GM19324 (cell line): ENCODE measurements around the gene ITIH3.

Experiments
- ATAC-seq: cut with Tn5 transposase; IDR thresholded peaks from one replicate; pipeline ENCODE4 v1.9.1; 2021; ENCODE audit warnings: mild to moderate bottlenecking, moderate library complexity; ENCODE audit not compliant: unreplicated experiment, low FRiP score

Gene ITIH3

GRCh38 chr3:52819936-52820335, 25.3 kb downstream of the ITIH3 start:
- no peak for ATAC-seq

- ATAC-seq = no peak
These were observed 26.1 kb downstream of the ITIH3 start for GRCh38 chr3:52820736-52821135.

GRCh38 chr3:52822363-52822762, 27.8 kb downstream of the ITIH3 start:
- ATAC-seq = no peak

- ATAC-seq = no peak
These were observed 29.4 kb downstream of the ITIH3 start for GRCh38 chr3:52824037-52824436.

- no peak for ATAC-seq
These were observed 32.8 kb downstream of the ITIH3 start for GRCh38 chr3:52827441-52827840.

GRCh38 chr3:52827866-52828376, 33.3 kb downstream of the ITIH3 start:
- ATAC-seq = no peak

- ATAC-seq = no peak
These were observed 34.9 kb downstream of the ITIH3 start for GRCh38 chr3:52829482-52829881.

- no peak for ATAC-seq
These were observed 35.4 kb downstream of the ITIH3 start for GRCh38 chr3:52829906-52830463.

GRCh38 chr3:52830535-52831258, 36.1 kb downstream of the ITIH3 start, which contains the start of gene ITIH4:
Gene ITIH4, minus strand, starts transcription at chr3:52830672. Its CDS starts 30 bp downstream, at chr3:52830642.
- no peak for ATAC-seq

- ATAC-seq = no peak
These were observed 37.1 kb downstream of the ITIH3 start for GRCh38 chr3:52831500-52832301.

GRCh38 chr3:52833202-52833601, 38.6 kb downstream of the ITIH3 start:
- ATAC-seq = no peak

GRCh38 chr3:52834871-52835501, 40.4 kb downstream of the ITIH3 start, which contains the start of gene MUSTN1:
Gene MUSTN1, minus strand, starts transcription at chr3:52835019. Its CDS starts 71 bp downstream, at chr3:52834948.
- no peak for ATAC-seq

GRCh38 chr3:52835766-52836470, 41.3 kb downstream of the ITIH3 start:
- ATAC-seq = no peak

GRCh38 chr3:52836471-52836845, 41.9 kb downstream of the ITIH3 start:
- no peak for ATAC-seq

- no peak for ATAC-seq
These were observed 42.4 kb downstream of the ITIH3 start for GRCh38 chr3:52836986-52837385.

- ATAC-seq = no peak
These were observed 44.1 kb downstream of the ITIH3 start for GRCh38 chr3:52838561-52839267.

- ATAC-seq = no peak
These were observed 44.6 kb downstream of the ITIH3 start for GRCh38 chr3:52839268-52839575.

- ATAC-seq = no peak
These were observed 45.4 kb downstream of the ITIH3 start for GRCh38 chr3:52839892-52840545.
